ENCODE results near the gene SET.

Gene SET

GRCh38 chr9:128727640-128728248 is 38.7 kb downstream of the SET start:
- no peak for TF ChIP-seq CTCF (IDR thresholded peaks at IDR 0.05; ENCODE audit: low read depth, low read length, missing control alignments)
- H3K4me3 ChIP-seq (replicated peaks; ENCODE audit: low read depth, low read length) = no peak overlapping the region
- no peak for DNase-seq (ENCODE audit: extremely low read depth, low read depth)

- no peak for DNase-seq (ENCODE audit: extremely low read depth, low read depth)
- no peak overlapping the region for H3K4me3 ChIP-seq (replicated peaks; ENCODE audit: low read depth, low read length)
- no peak for TF ChIP-seq CTCF (IDR thresholded peaks at IDR 0.05; ENCODE audit: low read depth, low read length, missing control alignments)
Observed at GRCh38 chr9:128728298-128728697, 39.3 kb downstream of the SET start.

- TF ChIP-seq CTCF (IDR thresholded peaks at IDR 0.05; ENCODE audit: low read depth, low read length, missing control alignments) = no peak
- no peak overlapping the region for H3K4me3 ChIP-seq (replicated peaks; ENCODE audit: low read depth, low read length)
- DNase-seq (ENCODE audit: extremely low read depth, low read depth) = no peak
Observed at GRCh38 chr9:128729302-128729701, 40.3 kb downstream of the SET start.

- no peak for TF ChIP-seq CTCF (IDR thresholded peaks at IDR 0.05; ENCODE audit: low read depth, low read length, missing control alignments)
- H3K4me3 ChIP-seq (replicated peaks; ENCODE audit: low read depth, low read length) = no peak overlapping the region
- no peak for DNase-seq (ENCODE audit: extremely low read depth, low read depth)
Observed at GRCh38 chr9:128729766-128730517, 40.9 kb downstream of the SET start.

- no peak for TF ChIP-seq CTCF (IDR thresholded peaks at IDR 0.05; ENCODE audit: low read depth, low read length, missing control alignments)
- H3K4me3 ChIP-seq (replicated peaks; ENCODE audit: low read depth, low read length) = no peak overlapping the region
- no peak for DNase-seq (ENCODE audit: extremely low read depth, low read depth)
Observed at GRCh38 chr9:128731093-128731492, 42.1 kb downstream of the SET start.

GRCh38 chr9:128731691-128732090 is 42.7 kb downstream of the SET start:
- H3K4me3 ChIP-seq (replicated peaks; ENCODE audit: low read depth, low read length) = no peak overlapping the region
- no peak for TF ChIP-seq CTCF (IDR thresholded peaks at IDR 0.05; ENCODE audit: low read depth, low read length, missing control alignments)
- no peak for DNase-seq (ENCODE audit: extremely low read depth, low read depth)

Data from HFF-Myc (cell line).